Stomach (tissue), 9 donors: ENCODE results near the gene RAE1. TPM values are rescaled to one million over a fixed set of nuclear protein-coding genes. Genes with fewer than 3 reads are reported as not detected.
"Not testable (repeated sequence)": the region's sequence is repeated elsewhere in the genome, so short reads cannot be mapped to it uniquely, and the experiment has no call there.

Experiments
- DNase-seq, 2 donors: peaks; one replicate each; pipeline versions ENCODE4 v3.0.0 to v3.0.0-alpha.2; 2013 to 2019
- H3K27ac ChIP-seq, 5 donors: fragments of 200-600 bp in 4 of 5; sonication (generic) in 4 of 5; one replicate each; pipeline ENCODE4 v1.5.1; 2013 to 2019; ENCODE audit warnings: mild to moderate bottlenecking in 1 of 5, moderate library complexity in 1 of 5
- H3K27me3 ChIP-seq, 3 donors: fragments of 200-600 bp; sonication (generic); one replicate each; pipeline ENCODE4 v1.5.1; 2017 to 2019; ENCODE audit warnings: mixed run types in 1 of 3
- H3K36me3 ChIP-seq, 4 donors: fragments of 200-600 bp; sonication (generic); 1 replicate in 3 of 4; 2 replicates in 1 of 4; pipeline ENCODE4 v1.5.1; 2016 to 2019
- H3K4me1 ChIP-seq, 4 donors: fragments of 200-600 bp; sonication (generic); one replicate each; pipeline ENCODE4 v1.5.1; 2016 to 2019
- H3K4me3 ChIP-seq, 4 donors: fragments of 200-600 bp; sonication (generic) in 3 of 4; one replicate each; pipeline ENCODE4 v1.5.1; 2016 to 2019; ENCODE audit warnings: mild to moderate bottlenecking in 1 of 4
- H3K9me3 ChIP-seq, 4 donors: fragments of 200-600 bp; sonication (generic); one replicate each; pipeline ENCODE4 v1.5.1; 2016 to 2019
- EP300 ChIP-seq: sonication (generic); formaldehyde crosslinking; IDR thresholded peaks from one replicate; pipeline ENCODE4 v1.6.1; 2017; ENCODE audit warnings: antibody characterized with exemption
- POLR2A ChIP-seq, 4 donors: fragments of 450-650 bp; IDR thresholded peaks; one replicate each; pipeline ENCODE4 v1.6.1; 2016; ENCODE audit warnings: antibody characterized with exemption in 4 of 4, control low read depth in 2 of 4, mild to moderate bottlenecking in 1 of 4, moderate library complexity in 1 of 4
- POLR2AphosphoS5 ChIP-seq, 3 donors: sonication (generic); formaldehyde crosslinking; IDR thresholded peaks; one replicate each; pipeline ENCODE4 v1.6.1; 2016; ENCODE audit warnings: antibody characterized with exemption in 3 of 3
- WGBS, 5 donors: extraction: QIAGEN DNeasy Blood & Tissue Kit in 3 of 5; methylation state at CpG; one replicate each; pipeline versions ENCODE4 v1.1.5 to v1.1.7; 2013 to 2018; 5-methylcytosine and 5-hydroxymethylcytosine counted together
- intact Hi-C: fragments of 100-400 bp; cut with DNase I; formaldehyde crosslinking; loops from one replicate; pipeline ENCODE4 v1.15.1; 2023; ENCODE audit warnings: low total_unique reads
- polyA plus RNA-seq, 3 donors: library from polyadenylated mRNA; stranded (reverse); fragments of 200-250 nt; gene quantifications; one replicate each; pipeline ENCODE4 v1.2.3, GENCODE V29; 2013
- total RNA-seq, 5 donors: library from RNA; depleted of rRNA; stranded (reverse); fragments of >200 nt; gene quantifications; one replicate each; pipeline versions ENCODE4 v1.1.0 to v1.2.3, GENCODE V29; 2014 to 2016
- TF ChIP-seq, protein P1 (sequence below), 7 experiments: fragments of 450-650 bp in 4 of 7; fragments of 200-600 bp in 3 of 7; sonication (generic) in 3 of 7; IDR thresholded peaks; one replicate each; pipeline ENCODE4 v1.5.1; 2016 to 2019; ENCODE audit warnings: antibody characterized with exemption in 7 of 7, control low read depth in 2 of 7, mild to moderate bottlenecking in 1 of 7
- donor health status: healthy with polysubstance abuse.
- donor health status: Bipolar disorder and iron deficiency.
- donor health status: healthy.

Gene RAE1
- total and polyA plus RNA-seq, 8 donors: 6.4 to 65.6 (median 15.2) TPM

DNA sequence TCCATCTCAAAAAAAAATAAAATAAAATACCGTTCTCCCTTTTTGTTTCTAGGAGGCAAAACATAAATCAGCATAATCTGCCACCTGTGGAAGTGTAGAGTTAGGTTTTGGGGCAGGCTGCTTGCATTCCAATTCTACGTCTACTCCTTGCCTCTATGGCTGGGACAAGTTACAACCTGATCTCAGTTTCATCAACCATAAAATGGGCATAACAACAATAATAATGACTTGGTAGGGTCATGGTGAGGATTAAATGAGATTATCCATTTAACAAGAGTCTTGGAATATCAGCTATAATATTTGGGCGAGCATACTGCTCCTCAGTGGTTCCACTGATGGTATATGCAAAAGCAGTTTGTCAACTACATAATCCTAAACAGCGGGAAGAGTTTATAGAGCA lies 3.7 kb upstream of the RAE1 start:
- intact Hi-C loops: loop anchor here (5.0 kb wide), 1 partner anchor 255 kb away; no protein-coding TSS in a partner anchor
- TF ChIP-seq POLR2AphosphoS5 (IDR thresholded peaks at IDR 0.05) (no peak), POLR2A (IDR thresholded peaks at IDR 0.05) (no peak), EP300 (no peak)
- TF ChIP-seq, protein P1, sequence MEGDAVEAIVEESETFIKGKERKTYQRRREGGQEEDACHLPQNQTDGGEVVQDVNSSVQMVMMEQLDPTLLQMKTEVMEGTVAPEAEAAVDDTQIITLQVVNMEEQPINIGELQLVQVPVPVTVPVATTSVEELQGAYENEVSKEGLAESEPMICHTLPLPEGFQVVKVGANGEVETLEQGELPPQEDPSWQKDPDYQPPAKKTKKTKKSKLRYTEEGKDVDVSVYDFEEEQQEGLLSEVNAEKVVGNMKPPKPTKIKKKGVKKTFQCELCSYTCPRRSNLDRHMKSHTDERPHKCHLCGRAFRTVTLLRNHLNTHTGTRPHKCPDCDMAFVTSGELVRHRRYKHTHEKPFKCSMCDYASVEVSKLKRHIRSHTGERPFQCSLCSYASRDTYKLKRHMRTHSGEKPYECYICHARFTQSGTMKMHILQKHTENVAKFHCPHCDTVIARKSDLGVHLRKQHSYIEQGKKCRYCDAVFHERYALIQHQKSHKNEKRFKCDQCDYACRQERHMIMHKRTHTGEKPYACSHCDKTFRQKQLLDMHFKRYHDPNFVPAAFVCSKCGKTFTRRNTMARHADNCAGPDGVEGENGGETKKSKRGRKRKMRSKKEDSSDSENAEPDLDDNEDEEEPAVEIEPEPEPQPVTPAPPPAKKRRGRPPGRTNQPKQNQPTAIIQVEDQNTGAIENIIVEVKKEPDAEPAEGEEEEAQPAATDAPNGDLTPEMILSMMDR (IDR thresholded peaks at IDR 0.05): no peak

DNA sequence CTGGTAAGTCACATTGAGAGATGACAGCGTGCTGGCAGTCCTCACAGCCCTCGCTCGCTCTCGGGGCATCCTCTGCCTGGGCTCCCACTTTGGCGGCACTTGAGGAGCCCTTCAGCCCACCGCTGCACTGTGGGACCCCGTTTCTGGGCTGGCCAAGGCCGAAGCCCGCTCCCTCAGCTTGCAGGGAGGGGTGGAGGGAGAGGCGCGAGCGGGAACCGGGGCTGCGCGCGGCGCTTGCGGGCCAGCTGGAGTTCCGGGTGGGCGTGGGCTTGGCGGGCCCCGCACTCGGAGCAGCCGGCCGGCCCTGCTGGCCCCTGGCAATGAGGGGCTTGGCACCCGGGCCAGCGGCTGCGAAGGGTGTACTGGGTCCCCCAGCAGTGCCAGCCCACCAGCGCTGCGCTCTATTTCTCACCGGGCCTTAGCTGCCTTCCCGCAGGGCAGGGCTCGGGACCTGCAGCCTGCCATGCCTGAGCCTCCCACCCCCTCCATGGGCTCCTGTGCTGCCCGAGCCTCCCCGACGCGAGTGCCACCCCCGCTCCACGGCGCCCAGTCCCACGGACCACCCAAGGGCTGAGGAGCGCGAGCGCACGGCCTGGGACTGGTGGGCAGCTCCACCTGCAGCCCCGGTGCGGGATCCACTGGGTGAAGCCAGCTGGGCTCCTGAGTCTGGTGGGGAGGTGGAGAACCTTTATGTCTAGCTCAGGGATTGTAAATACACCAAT lies 2.7 kb upstream of the RAE1 start:
- WGBS, 5 donors: 71 to 93% (median 80%) methylated on average over 9 to 40 of the region's 47 CpGs
- intact Hi-C loops: loop anchor here (5.0 kb wide), 1 partner anchor 256 kb away; no protein-coding TSS in a partner anchor

More for the DNA sequence above, 3.7 kb upstream of the RAE1 start:
- Histone ChIP-seq H3K4me3 (no peak overlapping the region), H3K27me3 (peaks cover 0 to 30% (median 0%) of the 10 kb centered on the region in 3 donors), H3K4me1 (peaks cover 8 to 13% (median 11%) of the 10 kb centered on the region in 4 donors), H3K9me3 (no peaks in the 10 kb centered on the region), H3K36me3 (no peaks in the 10 kb centered on the region), H3K27ac (no peak overlapping the region)
- WGBS, 5 donors: 70 to 83% (median 80%) methylated on average over 4 of the region's 4 CpGs
- DNase-seq: no peak

DNA sequence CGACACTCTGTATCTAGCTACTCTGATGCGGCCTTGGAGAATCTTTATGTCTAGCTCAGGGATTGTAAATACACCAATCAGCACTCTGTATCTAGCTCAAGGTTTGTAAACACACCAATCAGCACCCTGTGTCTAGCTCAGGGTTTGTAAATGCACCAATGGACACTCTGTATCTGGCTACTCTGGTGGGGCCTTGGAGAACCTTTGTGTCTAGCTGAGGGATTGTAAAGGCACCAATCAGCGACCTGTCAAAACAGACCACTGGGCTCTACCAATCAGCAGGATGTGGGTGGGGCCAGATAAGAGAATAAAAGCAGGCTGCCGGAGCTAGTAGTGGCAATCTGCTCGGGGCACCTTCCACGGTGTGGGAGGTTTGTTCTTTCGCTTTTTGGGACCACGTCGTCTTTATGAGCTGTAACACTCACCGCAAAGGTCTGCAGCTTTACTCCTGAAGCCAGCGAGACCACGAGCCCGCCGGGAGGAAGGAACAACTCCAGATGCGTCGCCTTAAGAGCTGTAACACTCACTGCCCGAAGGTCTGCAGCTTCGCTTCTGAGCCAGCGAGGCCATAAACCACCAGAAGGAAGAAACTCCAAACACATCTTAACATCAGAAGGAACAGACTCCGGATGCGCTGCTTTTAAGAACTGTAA lies 2.0 kb upstream of the RAE1 start:
- not testable (repeated sequence) for H3K4me3 ChIP-seq, H3K27ac ChIP-seq, H3K9me3 ChIP-seq, DNase-seq
- 87 to 92% (median 88%) methylated on average over 21 of the region's 21 CpGs for WGBS, 5 donors
- intact Hi-C loops: loop anchor here (5.0 kb wide), 1 partner anchor 257 kb away; no protein-coding TSS in a partner anchor
- peaks cover 13 to 22% (median 17%) of the 10 kb centered on the region in 4 donors for H3K4me1 ChIP-seq
- peaks cover 0 to 11% (median under 1%) of the 10 kb centered on the region in 4 donors for H3K36me3 ChIP-seq
- H3K27me3 ChIP-seq: peaks cover 0 to 30% (median 0%) of the 10 kb centered on the region in 3 donors

More for the DNA sequence above, 2.7 kb upstream of the RAE1 start:
- H3K4me3 ChIP-seq, DNase-seq, H3K27ac ChIP-seq, H3K36me3 ChIP-seq, H3K9me3 ChIP-seq: not testable (repeated sequence)
- Histone ChIP-seq H3K27me3 (peaks cover 0 to 30% (median 0%) of the 10 kb centered on the region in 3 donors), H3K4me1 (peaks cover 13 to 21% (median 17%) of the 10 kb centered on the region in 4 donors)

- WGBS, 5 donors: 81 to 89% (median 83%) methylated on average over 16 of the region's 16 CpGs
- no peaks in the 10 kb centered on the region for H3K9me3 ChIP-seq
- H3K27ac ChIP-seq: peak overlapping the region in 1 of 5 donors; percentile 38
- peaks cover 0 to 11% (median 5%) of the 10 kb centered on the region in 4 donors for H3K36me3 ChIP-seq
- H3K4me1 ChIP-seq: peaks cover 13 to 22% (median 17%) of the 10 kb centered on the region in 4 donors
- intact Hi-C loops: no loop called here
- no peak overlapping the region for H3K4me3 ChIP-seq
- peaks cover 0 to 24% (median 0%) of the 10 kb centered on the region in 3 donors for H3K27me3 ChIP-seq
- DNase-seq: no peak
- TF ChIP-seq EP300 (no peak), POLR2A (IDR thresholded peaks at IDR 0.05) (no peak), POLR2AphosphoS5 (IDR thresholded peaks at IDR 0.05) (no peak)
- TF ChIP-seq, protein P1 (IDR thresholded peaks at IDR 0.05): no peak
Observed at GRCh38 chr20:57350081-57350710, 859 bp upstream of the RAE1 start.

DNA sequence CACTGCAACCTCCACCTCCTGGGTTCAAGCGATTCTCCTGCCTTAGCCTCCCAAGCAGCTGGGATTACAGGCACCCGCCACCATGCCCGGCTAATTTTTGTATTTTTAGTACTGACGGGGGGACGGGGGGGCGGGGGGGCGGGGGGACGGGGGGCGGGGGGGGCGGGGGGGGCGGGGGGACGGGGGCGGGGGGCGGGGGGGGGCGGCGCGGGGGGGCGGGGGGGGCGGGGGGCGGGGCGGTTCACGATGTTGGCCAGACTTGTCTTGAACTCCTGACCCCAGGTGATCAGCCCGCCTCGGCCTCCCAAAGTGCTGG lies 371 bp upstream of the RAE1 start:
- Histone ChIP-seq H3K4me3 (peak overlapping the region; percentile 80 to 97 (median 92)), H3K27me3 (peaks cover 0 to 24% (median 0%) of the 10 kb centered on the region in 3 donors), H3K4me1 (peaks cover 13 to 22% (median 17%) of the 10 kb centered on the region in 4 donors), H3K27ac (peak overlapping the region; percentile 85 to 91 (median 88)), H3K36me3 (peaks cover 0 to 11% (median 5%) of the 10 kb centered on the region in 4 donors)
- intact Hi-C loops, H3K9me3 ChIP-seq, DNase-seq: not testable (repeated sequence)
- 24 to 80% (median 37%) methylated on average over 4 to 9 of the region's 24 CpGs for WGBS, 5 donors
